Thyroid gland (tissue), 4 donors: ENCODE results near the gene SLC38A10. TPM values are rescaled to one million over a fixed set of nuclear protein-coding genes. Genes with fewer than 3 reads are reported as not detected.
A peak's percentile ranks its signal among the peaks of the same experiment; 100 is the strongest.

Experiments used
- DNase-seq, 2 donors: peaks; one replicate each; pipeline ENCODE4 v3.0.0-alpha.2; 2019
- H3K27ac ChIP-seq, 3 donors: fragments of 200-600 bp; sonication (generic); 1 replicate in 2 of 3; 2 replicates in 1 of 3; pipeline ENCODE4 v1.5.1; 2016 to 2019; ENCODE audit warnings: mild to moderate bottlenecking in 1 of 3, moderate library complexity in 1 of 3
- H3K27me3 ChIP-seq: fragments of 200-600 bp; sonication (generic); one replicate; pipeline ENCODE4 v1.5.1; 2019
- H3K36me3 ChIP-seq, 2 donors: fragments of 200-600 bp; sonication (generic); one replicate each; pipeline ENCODE4 v1.5.1; 2016 to 2019
- H3K4me1 ChIP-seq, 2 donors: fragments of 200-600 bp; sonication (generic); one replicate each; pipeline ENCODE4 v1.5.1; 2017 to 2019
- H3K4me3 ChIP-seq, 3 donors: fragments of 200-600 bp; sonication (generic); replicated peaks in 1 of 3; 1 replicate in 2 of 3; 2 replicates in 1 of 3; pipeline ENCODE4 v1.5.1; 2016; ENCODE audit warnings: mild to moderate bottlenecking in 1 of 3
- H3K9me3 ChIP-seq: fragments of 200-600 bp; sonication (generic); one replicate; pipeline ENCODE4 v1.5.1; 2017
- POLR2A ChIP-seq, 2 donors: fragments of 450-650 bp; IDR thresholded peaks; one replicate each; pipeline ENCODE4 v1.6.1; 2017; ENCODE audit warnings: antibody characterized with exemption in 2 of 2, mild to moderate bottlenecking in 2 of 2, moderate library complexity in 1 of 2
- WGBS, 2 donors: methylation state at CpG; one replicate each; pipeline ENCODE4 v1.1.5; 2017; 5-methylcytosine and 5-hydroxymethylcytosine counted together
- intact Hi-C: fragments of 100-400 bp; cut with DNase I; formaldehyde crosslinking; loops from one replicate; pipeline ENCODE4 v1.15.1; 2023
- total RNA-seq, 4 donors: library from RNA; depleted of rRNA; stranded (reverse); fragments of >200 nt; gene quantifications; one replicate each; pipeline ENCODE4 v1.2.3, GENCODE V29; 2016
- TF ChIP-seq, protein P1 (sequence below), 6 experiments: fragments of 200-600 bp in 3 of 6; fragments of 450-650 bp in 3 of 6; sonication (generic) in 3 of 6; IDR thresholded peaks; one replicate each; pipeline ENCODE4 v1.5.1; 2016 to 2019; ENCODE audit warnings: antibody characterized with exemption in 6 of 6, mild to moderate bottlenecking in 2 of 6, inconsistent platforms in 1 of 6, moderate library complexity in 1 of 6

The SLC38A10 gene
- total RNA-seq, 4 donors from 2014 or later, result 81.8 to 140 (median 121) TPM

GRCh38 chr17:81277946-81278693, 17.0 kb downstream of the SLC38A10 start:
- Histone ChIP-seq H3K27me3 (no peaks in the 10 kb centered on the region), H3K4me3 (no peak overlapping the region), H3K27ac (peak overlapping the region in 2 of 3 donors; percentile 22 to 31), H3K4me1 (peaks cover 14 to 22% of the 10 kb centered on the region in 2 donors), H3K36me3 (peaks cover 37 to 41% of the 10 kb centered on the region in 2 donors), H3K9me3 (no peaks in the 10 kb centered on the region)
- intact Hi-C loops, result no loop called here
- DNase-seq, result peak in 1 of 2 donors; percentile 33
- 83 to 90% methylated on average over 16 to 19 of the region's 20 CpGs for WGBS, 2 donors
- TF ChIP-seq POLR2A (IDR thresholded peaks at IDR 0.05), result no peak
- TF ChIP-seq, protein P1, sequence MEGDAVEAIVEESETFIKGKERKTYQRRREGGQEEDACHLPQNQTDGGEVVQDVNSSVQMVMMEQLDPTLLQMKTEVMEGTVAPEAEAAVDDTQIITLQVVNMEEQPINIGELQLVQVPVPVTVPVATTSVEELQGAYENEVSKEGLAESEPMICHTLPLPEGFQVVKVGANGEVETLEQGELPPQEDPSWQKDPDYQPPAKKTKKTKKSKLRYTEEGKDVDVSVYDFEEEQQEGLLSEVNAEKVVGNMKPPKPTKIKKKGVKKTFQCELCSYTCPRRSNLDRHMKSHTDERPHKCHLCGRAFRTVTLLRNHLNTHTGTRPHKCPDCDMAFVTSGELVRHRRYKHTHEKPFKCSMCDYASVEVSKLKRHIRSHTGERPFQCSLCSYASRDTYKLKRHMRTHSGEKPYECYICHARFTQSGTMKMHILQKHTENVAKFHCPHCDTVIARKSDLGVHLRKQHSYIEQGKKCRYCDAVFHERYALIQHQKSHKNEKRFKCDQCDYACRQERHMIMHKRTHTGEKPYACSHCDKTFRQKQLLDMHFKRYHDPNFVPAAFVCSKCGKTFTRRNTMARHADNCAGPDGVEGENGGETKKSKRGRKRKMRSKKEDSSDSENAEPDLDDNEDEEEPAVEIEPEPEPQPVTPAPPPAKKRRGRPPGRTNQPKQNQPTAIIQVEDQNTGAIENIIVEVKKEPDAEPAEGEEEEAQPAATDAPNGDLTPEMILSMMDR (IDR thresholded peaks at IDR 0.05), result no peak

DNA sequence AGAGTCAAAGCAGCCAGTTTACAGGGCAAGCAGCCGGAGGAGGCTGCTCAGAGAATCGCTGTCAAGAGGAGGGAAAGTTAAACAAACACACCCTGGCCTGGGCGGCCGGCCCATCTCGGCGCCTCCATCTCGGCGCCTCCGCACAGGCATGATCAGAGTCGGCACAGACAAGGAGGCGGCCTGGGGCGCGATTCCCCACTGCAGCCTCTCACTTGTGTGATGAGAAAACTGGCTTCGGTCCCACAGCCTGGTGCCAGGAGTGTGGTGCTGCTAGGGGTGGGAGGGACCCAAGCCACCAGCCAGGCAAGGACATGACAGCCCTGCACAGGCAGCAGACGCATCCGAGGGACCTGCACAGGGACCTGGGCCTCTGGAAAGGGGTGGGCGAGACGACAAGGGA, 17.7 kb downstream of the SLC38A10 start:
- Histone ChIP-seq H3K27me3 (no peaks in the 10 kb centered on the region), H3K4me1 (peaks cover 14 to 22% of the 10 kb centered on the region in 2 donors), H3K27ac (peak overlapping the region in 2 of 3 donors; percentile 22 to 31), H3K36me3 (peaks cover 40 to 46% of the 10 kb centered on the region in 2 donors), H3K9me3 (no peaks in the 10 kb centered on the region), H3K4me3 (no peak overlapping the region)
- TF ChIP-seq, protein P1 (IDR thresholded peaks at IDR 0.05), result no peak
- TF ChIP-seq POLR2A (IDR thresholded peaks at IDR 0.05), result no peak
- WGBS, 2 donors, result 38 to 41% methylated on average over 17 to 18 of the region's 18 CpGs
- intact Hi-C loops, result no loop called here
- DNase-seq, result peak; percentile 94 to 96

DNA sequence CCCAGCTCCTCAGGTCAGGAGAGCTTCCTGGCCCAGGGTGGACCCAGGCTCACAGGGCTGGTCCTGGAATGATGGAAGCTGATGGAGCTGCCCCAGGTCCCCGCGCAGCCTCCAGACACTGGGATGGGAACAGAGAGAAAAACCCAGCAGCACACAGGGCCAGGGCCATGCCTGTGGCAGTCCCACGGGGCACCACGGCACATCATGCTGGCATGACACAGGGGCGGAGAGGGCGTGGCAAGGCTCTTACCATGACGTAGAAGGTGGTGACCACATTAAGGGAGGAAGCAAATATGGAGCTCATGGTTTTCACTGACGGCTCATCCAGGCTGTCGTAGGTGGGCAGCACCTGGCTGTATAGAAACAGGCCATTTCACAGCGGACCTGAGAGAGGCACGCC, 18.3 kb downstream of the SLC38A10 start:
- Histone ChIP-seq H3K27ac (no peak overlapping the region), H3K4me1 (peaks cover 14 to 22% of the 10 kb centered on the region in 2 donors), H3K4me3 (no peak overlapping the region), H3K36me3 (peaks cover 33 to 44% of the 10 kb centered on the region in 2 donors), H3K27me3 (no peaks in the 10 kb centered on the region), H3K9me3 (no peaks in the 10 kb centered on the region)
- intact Hi-C loops, result no loop called here
- TF ChIP-seq POLR2A (IDR thresholded peaks at IDR 0.05), result no peak
- TF ChIP-seq, protein P1 (IDR thresholded peaks at IDR 0.05), result no peak
- 75 to 77% methylated on average over 11 of the region's 11 CpGs for WGBS, 2 donors
- DNase-seq, result no peak

- Histone ChIP-seq H3K9me3 (no peaks in the 10 kb centered on the region), H3K36me3 (peaks cover 45% of the 10 kb centered on the region in 2 donors), H3K27me3 (no peaks in the 10 kb centered on the region), H3K4me1 (peaks cover 14 to 22% of the 10 kb centered on the region in 2 donors), H3K4me3 (no peak overlapping the region), H3K27ac (no peak overlapping the region)
- no peak for DNase-seq
- 99 to 100% methylated on average over 10 to 12 of the region's 14 CpGs for whole genome bisulfite sequencing, 2 donors
- TF ChIP-seq, protein P1 (IDR thresholded peaks at IDR 0.05), result no peak
- no peak for TF ChIP-seq POLR2A (IDR thresholded peaks at IDR 0.05)
- intact Hi-C loops, result no loop called here
Observed at GRCh38 chr17:81274471-81274855, 20.6 kb downstream of the SLC38A10 start.
